WTC11 (cell line): ENCODE data around the gene FDXR. TPM values are rescaled to one million over a fixed set of nuclear protein-coding genes. Genes with fewer than 3 reads are reported as not detected.

Experiments used
- ATAC-seq: fragments of 200-7000 bp; cut with Tn5 transposase; 2 replicates; pipeline ENCODE4 v1.10.0; 2021; ENCODE audit warnings: mild to moderate bottlenecking, moderate library complexity
- CTCF ChIA-PET: fragments of 300-600 bp; sonication (Branson Sonifier 250); formaldehyde crosslinking; loops from one replicate; lab custom pipeline; 2021; ENCODE audit warnings: antibody characterized with exemption; lab: Charles Lee
- POLR2A ChIA-PET: fragments of 350-600 bp; sonication (Branson Sonifier 250); formaldehyde crosslinking; loops from one replicate; lab custom pipeline; 2021; ENCODE audit warnings: antibody characterized with exemption; lab: Charles Lee
- DNase-seq: peaks from one replicate; pipeline ENCODE4 v3.0.0; 2021; ENCODE audit warnings: low spot score
- H3K27ac Mint-ChIP-seq: 2 replicates; pipeline ENCODE4 v1.8.0; 2021; ENCODE audit warnings: mixed read lengths
- H3K27me3 Mint-ChIP-seq: 2 replicates; pipeline ENCODE4 v1.8.0; 2021; ENCODE audit warnings: low read depth, mild to moderate bottlenecking, moderate library complexity, mixed read lengths
- H3K36me3 Mint-ChIP-seq: 2 replicates; pipeline ENCODE4 v1.8.0; 2021; ENCODE audit warnings: mixed read lengths
- H3K4me1 Mint-ChIP-seq: 2 replicates; pipeline ENCODE4 v1.8.0; 2022; ENCODE audit warnings: mixed read lengths
- H3K4me3 Mint-ChIP-seq: 2 replicates; pipeline ENCODE4 v1.8.0; 2021; ENCODE audit warnings: mild to moderate bottlenecking, moderate library complexity, mixed read lengths
- H3K9me3 Mint-ChIP-seq: 2 replicates; pipeline ENCODE4 v1.8.0; 2021; ENCODE audit warnings: mixed read lengths
- AFF4 ChIP-seq: sonication (generic); formaldehyde crosslinking; IDR thresholded peaks from 2 replicates; pipeline ENCODE4 v1.8.1; 2023; ENCODE audit warnings: mild to moderate bottlenecking, missing genetic modification reagents, borderline replicate concordance
- ATF1 ChIP-seq: sonication (generic); formaldehyde crosslinking; IDR thresholded peaks from 2 replicates; pipeline ENCODE4 v1.8.1; 2023; ENCODE audit warnings: mild to moderate bottlenecking, moderate library complexity, missing genetic modification reagents
- ATF6 ChIP-seq: sonication (generic); formaldehyde crosslinking; IDR thresholded peaks from 2 replicates; pipeline ENCODE4 v1.8.1; 2023; ENCODE audit warnings: mild to moderate bottlenecking, missing genetic modification reagents
- CREB1 ChIP-seq: sonication (generic); formaldehyde crosslinking; IDR thresholded peaks from 2 replicates; pipeline ENCODE4 v1.8.0; 2023; ENCODE audit warnings: mild to moderate bottlenecking, missing genetic modification reagents
- EMX1 ChIP-seq: fragments of 250-450 bp; sonication (Bioruptor Pico); IDR thresholded peaks from 2 replicates; pipeline ENCODE4 v1.8.0; 2021; ENCODE audit warnings: mild to moderate bottlenecking
- ESRRA ChIP-seq: sonication (generic); formaldehyde crosslinking; IDR thresholded peaks from 2 replicates; pipeline ENCODE4 v1.8.1; 2022; ENCODE audit warnings: mild to moderate bottlenecking, missing genetic modification reagents, borderline replicate concordance
- FOXP1 ChIP-seq: sonication (generic); formaldehyde crosslinking; IDR thresholded peaks from 2 replicates; pipeline ENCODE4 v1.8.0; 2022; ENCODE audit warnings: missing genetic modification reagents, mild to moderate bottlenecking, moderate library complexity, borderline replicate concordance
- IRF1 ChIP-seq: sonication (generic); formaldehyde crosslinking; IDR thresholded peaks from 2 replicates; pipeline ENCODE4 v1.8.0; 2023; ENCODE audit warnings: missing genetic modification reagents
- IRF2 ChIP-seq: sonication (generic); formaldehyde crosslinking; IDR thresholded peaks from 2 replicates; pipeline ENCODE4 v1.8.0; 2022; ENCODE audit warnings: low read depth, missing genetic modification reagents, borderline replicate concordance
- JAZF1 ChIP-seq: fragments of 250-450 bp; sonication (Bioruptor Pico); IDR thresholded peaks from 2 replicates; pipeline ENCODE4 v1.9.0; 2021; ENCODE audit warnings: moderate library complexity, mild to moderate bottlenecking, inconsistent platforms
- JUN ChIP-seq: sonication (generic); formaldehyde crosslinking; IDR thresholded peaks from 2 replicates; pipeline ENCODE4 v1.8.0; 2023; ENCODE audit warnings: mild to moderate bottlenecking, missing genetic modification reagents
- NFATC4 ChIP-seq: fragments of 250-450 bp; sonication (Bioruptor Pico); IDR thresholded peaks from 2 replicates; pipeline ENCODE4 v1.9.0; 2021; ENCODE audit warnings: mild to moderate bottlenecking
- NFYB ChIP-seq: sonication (generic); formaldehyde crosslinking; conservative IDR thresholded peaks from 2 replicates; pipeline ENCODE4 v1.8.0; 2022; ENCODE audit warnings: low read depth, missing genetic modification reagents
- NR3C1 ChIP-seq: sonication (generic); formaldehyde crosslinking; conservative IDR thresholded peaks from 2 replicates; pipeline ENCODE4 v1.8.1; 2023; ENCODE audit warnings: low read depth, mild to moderate bottlenecking, missing genetic modification reagents
- PREB ChIP-seq: sonication (generic); formaldehyde crosslinking; IDR thresholded peaks from 2 replicates; pipeline ENCODE4 v1.8.1; 2022; ENCODE audit warnings: mild to moderate bottlenecking, missing genetic modification reagents, moderate library complexity, borderline replicate concordance
- USF1 ChIP-seq: sonication (generic); formaldehyde crosslinking; IDR thresholded peaks from 2 replicates; pipeline ENCODE4 v1.8.0; 2022; ENCODE audit warnings: mild to moderate bottlenecking, missing genetic modification reagents
- ZNF138 ChIP-seq: sonication (generic); formaldehyde crosslinking; conservative IDR thresholded peaks from 2 replicates; pipeline ENCODE4 v1.8.1; 2022; ENCODE audit warnings: mild to moderate bottlenecking, moderate library complexity, missing genetic modification reagents
- ZNF263 ChIP-seq: sonication (generic); formaldehyde crosslinking; IDR thresholded peaks from 2 replicates; pipeline ENCODE4 v1.8.1; 2022; ENCODE audit warnings: low read depth, mild to moderate bottlenecking, moderate library complexity, missing genetic modification reagents
- ZNF416 ChIP-seq: fragments of 250-450 bp; sonication (Bioruptor Pico); IDR thresholded peaks from 2 replicates; pipeline ENCODE4 v1.9.0; 2021; ENCODE audit warnings: mild to moderate bottlenecking, inconsistent platforms
- ZNF423 ChIP-seq: fragments of 250-450 bp; sonication (Bioruptor Pico); IDR thresholded peaks from 2 replicates; pipeline ENCODE4 v2.1.2; 2022; ENCODE audit warnings: mild to moderate bottlenecking, moderate library complexity
- ZNF671 ChIP-seq: fragments of 250-450 bp; sonication (Bioruptor Pico); IDR thresholded peaks from 2 replicates; pipeline ENCODE4 v1.8.0; 2021; ENCODE audit warnings: mild to moderate bottlenecking
- total RNA-seq: library from RNA; stranded (reverse); gene quantifications from 3 replicates; pipeline ENCODE4 v1.2.3, GENCODE V29; 2021
- TF ChIP-seq, protein P1 (sequence below): fragments of 250-450 bp; sonication (Bioruptor Pico); IDR thresholded peaks from 2 replicates; pipeline ENCODE4 v2.1.2; 2022; ENCODE audit warnings: mild to moderate bottlenecking, moderate library complexity
- TF ChIP-seq, protein P2 (sequence below): sonication (generic); formaldehyde crosslinking; conservative IDR thresholded peaks from 2 replicates; pipeline ENCODE4 v1.8.1; 2022; ENCODE audit warnings: mild to moderate bottlenecking, missing genetic modification reagents

Gene FDXR
- total RNA-seq, 1 experiment from 2014 or later: 52.8 TPM

GRCh38 chr17:74879308-74879707 is 6.5 kb upstream of the FDXR start:
- Mint-ChIP-seq H3K36me3 (no peaks in the 10 kb centered on the region), H3K4me1 (peaks cover 8% of the 10 kb centered on the region), H3K4me3 (no peak overlapping the region), H3K9me3 (no peaks in the 10 kb centered on the region), H3K27me3 (peaks cover 5% of the 10 kb centered on the region; the same call in 1 of the 2 replicates), H3K27ac (no peak overlapping the region)
- no peak for ATAC-seq
- POLR2A ChIA-PET: no interaction called here
- no peak for DNase-seq
- CTCF ChIA-PET: interaction anchor here (1.1 to 1.6 kb wide), 3 partner anchors 17 to 45 kb away, joined by 3 to 8 read pairs (median 6); partner anchors contain the start of gene OTOP2
- TF ChIP-seq NR3C1 (CRISPR knock-in tag) (no peak), IRF2 (CRISPR knock-in tag) (no peak), ZNF416 (CRISPR knock-in tag) (no peak), ZNF671 (CRISPR knock-in tag) (no peak), FOXP1 (CRISPR knock-in tag) (no peak), ESRRA (CRISPR knock-in tag) (no peak), JAZF1 (CRISPR knock-in tag) (no peak), NFYB (CRISPR knock-in tag) (no peak), ZNF138 (CRISPR knock-in tag) (no peak), CREB1 (no peak), AFF4 (no peak), PREB (CRISPR knock-in tag) (no peak)

GRCh38 chr17:74878658-74879057 is 5.9 kb upstream of the FDXR start:
- TF ChIP-seq, protein P1, sequence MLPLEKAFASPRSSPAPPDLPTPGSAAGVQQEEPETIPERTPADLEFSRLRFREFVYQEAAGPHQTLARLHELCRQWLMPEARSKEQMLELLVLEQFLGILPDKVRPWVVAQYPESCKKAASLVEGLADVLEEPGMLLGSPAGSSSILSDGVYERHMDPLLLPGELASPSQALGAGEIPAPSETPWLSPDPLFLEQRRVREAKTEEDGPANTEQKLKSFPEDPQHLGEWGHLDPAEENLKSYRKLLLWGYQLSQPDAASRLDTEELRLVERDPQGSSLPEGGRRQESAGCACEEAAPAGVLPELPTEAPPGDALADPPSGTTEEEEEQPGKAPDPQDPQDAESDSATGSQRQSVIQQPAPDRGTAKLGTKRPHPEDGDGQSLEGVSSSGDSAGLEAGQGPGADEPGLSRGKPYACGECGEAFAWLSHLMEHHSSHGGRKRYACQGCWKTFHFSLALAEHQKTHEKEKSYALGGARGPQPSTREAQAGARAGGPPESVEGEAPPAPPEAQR: no peak
- TF ChIP-seq ATF1: no peak
- TF ChIP-seq NFATC4 (CRISPR knock-in tag): no peak
- TF ChIP-seq EMX1 (CRISPR knock-in tag): no peak
- no peak for TF ChIP-seq ATF6
- TF ChIP-seq ZNF263 (CRISPR knock-in tag): no peak
- TF ChIP-seq, protein P2, sequence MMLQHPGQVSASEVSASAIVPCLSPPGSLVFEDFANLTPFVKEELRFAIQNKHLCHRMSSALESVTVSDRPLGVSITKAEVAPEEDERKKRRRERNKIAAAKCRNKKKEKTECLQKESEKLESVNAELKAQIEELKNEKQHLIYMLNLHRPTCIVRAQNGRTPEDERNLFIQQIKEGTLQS: no peak
- no peak for TF ChIP-seq JUN (CRISPR knock-in tag)
- TF ChIP-seq IRF1 (CRISPR knock-in tag): no peak
- TF ChIP-seq ZNF423 (CRISPR knock-in tag): no peak
- TF ChIP-seq USF1 (CRISPR knock-in tag): no peak
- TF ChIP-seq, all 79 proteins: peak for 0
- ChIA-PET POLR2A (no interaction called here), CTCF (interaction anchor here (1.0 to 1.4 kb wide), 5 partner anchors 14 to 134 kb away, joined by 3 to 6 read pairs (median 3); no protein-coding TSS in a partner anchor)
- ATAC-seq: no peak
- DNase-seq: no peak
- H3K27me3 Mint-ChIP-seq: peaks cover 5% of the 10 kb centered on the region; the same call in 1 of the 2 replicates
- no peak overlapping the region for H3K27ac Mint-ChIP-seq
- no peak overlapping the region for H3K4me3 Mint-ChIP-seq
- H3K4me1 Mint-ChIP-seq: peaks cover 12% of the 10 kb centered on the region
- H3K9me3 Mint-ChIP-seq: no peaks in the 10 kb centered on the region
- no peaks in the 10 kb centered on the region for H3K36me3 Mint-ChIP-seq
